K562 (cell line): ENCODE results near the gene ORC3. TPM values are rescaled to one million over a fixed set of nuclear protein-coding genes. Genes with fewer than 3 reads are reported as not detected.

Source experiments
- HCFC1 ChIP-seq: IDR thresholded peaks from 2 replicates; pipeline ENCODE4 v1.6.1; 2012; ENCODE audit warnings: low read depth, low read length, improper control_type of control experiment
- HMG20B ChIP-seq: fragments of 250-450 bp; sonication (Bioruptor Pico); IDR thresholded peaks from 2 replicates; pipeline ENCODE4 v1.5.0; 2021; ENCODE audit warnings: mild to moderate bottlenecking
- MED1 ChIP-seq: sonication (generic); formaldehyde crosslinking; IDR thresholded peaks from 2 replicates; pipeline ENCODE4 v1.8.1; 2023; ENCODE audit warnings: missing genetic modification reagents, borderline replicate concordance
- SP1 ChIP-seq: sonication (generic); formaldehyde crosslinking; IDR thresholded peaks from 2 replicates; pipeline ENCODE4 v1.8.1; 2022; ENCODE audit warnings: mild to moderate bottlenecking, missing genetic modification reagents
- TEAD4 ChIP-seq, 2 experiments: sonication (generic) in 1 of 2; formaldehyde crosslinking in 1 of 2; IDR thresholded peaks; 2 replicates each; pipeline versions ENCODE4 v1.6.1 to v1.8.0; 2012 to 2022; ENCODE audit warnings: borderline replicate concordance in 1 of 2, inconsistent platforms in 1 of 2, low read length in 1 of 2, mild to moderate bottlenecking in 1 of 2, missing genetic modification reagents in 1 of 2
- TRIM24 ChIP-seq, 2 experiments: fragments of 450-650 bp; IDR thresholded peaks; 2 replicates each; pipeline ENCODE4 v1.6.1; 2016
- VEZF1 ChIP-seq: fragments of 200-800 bp; sonication (Bioruptor generic); IDR thresholded peaks from 2 replicates; pipeline ENCODE4 v1.6.1; 2017; ENCODE audit warnings: missing genetic modification characterization, missing compliant biosample characterization
- ZNF347 ChIP-seq: fragments of 450-650 bp; formaldehyde crosslinking; IDR thresholded peaks from 2 replicates; pipeline ENCODE4 v1.4.0; 2020; ENCODE audit warnings: low read depth, mild to moderate bottlenecking, moderate library complexity
- ZNF395 ChIP-seq: fragments of 200-800 bp; sonication (Bioruptor generic); IDR thresholded peaks from 2 replicates; pipeline ENCODE4 v1.6.1; 2017; ENCODE audit warnings: missing genetic modification characterization, missing compliant biosample characterization
- polyA plus RNA-seq, 8 experiments: library from polyadenylated mRNA; depleted of rRNA in 4 of 8; stranded (reverse) in 5 of 8; unstranded in 3 of 8; fragments of >200 nt; fragmentation: Nextera tagmentation in 2 of 8; fragmentation: Illumina TruSeq in 1 of 8; extraction: Ambion mirVana in 2 of 8; extraction: Trizol in 1 of 8; gene quantifications; 2 replicates each; pipeline versions ENCODE4 v1.2.1 to v1.2.3, GENCODE V29; 2011 to 2014; ENCODE audit warnings: inconsistent platforms in 1 of 8, missing spikeins in 1 of 8
- total RNA-seq, 7 experiments: library from RNA; depleted of rRNA in 6 of 7; stranded (reverse); fragments of >200 nt in 6 of 7; fragmentation: Illumina TruSeq in 2 of 7; extraction: Trizol in 2 of 7; gene quantifications; 2 replicates each; pipeline versions ENCODE4 v1.2.1 to v1.2.3, GENCODE V29; 2011 to 2021; ENCODE audit warnings: low replicate concordance in 1 of 7
- TF ChIP-seq, protein P1 (sequence below), 2 experiments: fragments of 450-650 bp; formaldehyde crosslinking in 1 of 2; IDR thresholded peaks; 2 replicates each; pipeline versions ENCODE4 v1.4.0 to v1.6.1; 2014 to 2020; ENCODE audit warnings: mild to moderate bottlenecking in 2 of 2, borderline replicate concordance in 1 of 2, low read depth in 1 of 2
- TF ChIP-seq, protein P2 (sequence below): fragments of 250-450 bp; sonication (Bioruptor Pico); IDR thresholded peaks from 2 replicates; pipeline ENCODE4 v1.5.0; 2021; ENCODE audit warnings: mild to moderate bottlenecking, borderline replicate concordance

The ORC3 gene
- total and polyA plus RNA-seq, 9 of the 15 experiments (the other 6 are each of a cell fraction or from before 2014, with no cell fraction given): 28.8 to 159 (median 74.8) TPM

DNA sequence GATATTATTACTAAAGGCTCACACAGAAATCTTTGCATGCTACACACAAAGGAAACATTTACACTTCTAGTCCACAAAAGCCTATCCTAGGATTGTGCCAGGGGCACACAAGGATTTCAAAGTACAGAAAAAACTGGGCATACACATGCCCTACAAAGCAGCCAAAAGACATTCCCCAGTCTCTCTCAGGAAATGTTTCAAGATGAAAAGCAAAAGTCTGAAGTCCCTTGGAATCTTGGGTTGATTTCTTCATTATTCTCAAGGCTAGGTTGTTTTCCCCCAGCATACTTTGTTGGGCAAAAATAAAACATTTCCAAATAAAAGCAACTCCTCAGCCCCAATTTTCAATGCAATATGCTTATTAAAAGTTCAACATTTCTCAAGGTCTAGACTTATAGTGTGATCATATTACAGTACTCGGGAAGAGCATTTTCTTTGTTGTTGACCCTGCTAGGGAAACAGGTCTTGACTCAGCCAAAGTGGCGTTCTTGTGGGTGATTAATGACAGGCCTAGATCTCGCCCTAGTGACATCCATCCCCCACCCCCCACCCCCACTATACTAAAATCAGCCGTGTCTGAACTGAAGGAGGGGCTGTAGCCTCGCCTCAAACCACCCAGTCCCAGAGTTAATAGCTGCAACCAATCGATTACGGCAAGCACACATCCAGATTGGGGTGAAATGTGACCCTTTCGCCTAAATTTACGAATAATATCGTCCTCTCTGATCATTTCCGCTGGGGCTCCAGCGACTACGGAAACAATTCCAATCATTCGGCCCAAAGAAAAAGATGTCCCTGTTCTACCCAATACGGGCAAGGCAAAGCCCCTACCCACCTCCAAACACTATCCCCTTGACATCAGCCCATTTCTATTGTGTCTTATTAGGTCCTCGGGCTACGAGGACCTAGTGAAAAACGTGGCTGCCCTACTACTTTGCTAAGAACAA, 110.7 kb downstream of the ORC3 start (continued):
- TF ChIP-seq VEZF1 (peak; percentile 83), MED1 (CRISPR knock-in tag) (no peak), SP1 (CRISPR knock-in tag) (peak; percentile 58), HCFC1 (no peak), HMG20B (CRISPR knock-in tag) (no peak), TEAD4 (IDR thresholded peaks at IDR 0.05; ENCODE audit: low read length) (peak; percentile 26), TEAD4 (CRISPR knock-in tag; IDR thresholded peaks at IDR 0.05; ENCODE audit: borderline replicate concordance) (no peak), TRIM24 (IDR thresholded peaks at IDR 0.05) (no peak), ZNF395 (CRISPR knock-in tag) (0 out of 2 replicates have a peak, but pooled peaks have one; percentile 41), ZNF347 (CRISPR knock-in tag) (no peak)
- TF ChIP-seq, protein P1, sequence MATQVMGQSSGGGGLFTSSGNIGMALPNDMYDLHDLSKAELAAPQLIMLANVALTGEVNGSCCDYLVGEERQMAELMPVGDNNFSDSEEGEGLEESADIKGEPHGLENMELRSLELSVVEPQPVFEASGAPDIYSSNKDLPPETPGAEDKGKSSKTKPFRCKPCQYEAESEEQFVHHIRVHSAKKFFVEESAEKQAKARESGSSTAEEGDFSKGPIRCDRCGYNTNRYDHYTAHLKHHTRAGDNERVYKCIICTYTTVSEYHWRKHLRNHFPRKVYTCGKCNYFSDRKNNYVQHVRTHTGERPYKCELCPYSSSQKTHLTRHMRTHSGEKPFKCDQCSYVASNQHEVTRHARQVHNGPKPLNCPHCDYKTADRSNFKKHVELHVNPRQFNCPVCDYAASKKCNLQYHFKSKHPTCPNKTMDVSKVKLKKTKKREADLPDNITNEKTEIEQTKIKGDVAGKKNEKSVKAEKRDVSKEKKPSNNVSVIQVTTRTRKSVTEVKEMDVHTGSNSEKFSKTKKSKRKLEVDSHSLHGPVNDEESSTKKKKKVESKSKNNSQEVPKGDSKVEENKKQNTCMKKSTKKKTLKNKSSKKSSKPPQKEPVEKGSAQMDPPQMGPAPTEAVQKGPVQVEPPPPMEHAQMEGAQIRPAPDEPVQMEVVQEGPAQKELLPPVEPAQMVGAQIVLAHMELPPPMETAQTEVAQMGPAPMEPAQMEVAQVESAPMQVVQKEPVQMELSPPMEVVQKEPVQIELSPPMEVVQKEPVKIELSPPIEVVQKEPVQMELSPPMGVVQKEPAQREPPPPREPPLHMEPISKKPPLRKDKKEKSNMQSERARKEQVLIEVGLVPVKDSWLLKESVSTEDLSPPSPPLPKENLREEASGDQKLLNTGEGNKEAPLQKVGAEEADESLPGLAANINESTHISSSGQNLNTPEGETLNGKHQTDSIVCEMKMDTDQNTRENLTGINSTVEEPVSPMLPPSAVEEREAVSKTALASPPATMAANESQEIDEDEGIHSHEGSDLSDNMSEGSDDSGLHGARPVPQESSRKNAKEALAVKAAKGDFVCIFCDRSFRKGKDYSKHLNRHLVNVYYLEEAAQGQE (IDR thresholded peaks at IDR 0.05; ENCODE audit: borderline replicate concordance): 0 out of 2 replicates have a peak, but pooled peaks have one; percentile 23
- TF ChIP-seq, protein P1 (CRISPR knock-in tag; IDR thresholded peaks at IDR 0.05; ENCODE audit: low read depth): no peak
- TF ChIP-seq, protein P2, sequence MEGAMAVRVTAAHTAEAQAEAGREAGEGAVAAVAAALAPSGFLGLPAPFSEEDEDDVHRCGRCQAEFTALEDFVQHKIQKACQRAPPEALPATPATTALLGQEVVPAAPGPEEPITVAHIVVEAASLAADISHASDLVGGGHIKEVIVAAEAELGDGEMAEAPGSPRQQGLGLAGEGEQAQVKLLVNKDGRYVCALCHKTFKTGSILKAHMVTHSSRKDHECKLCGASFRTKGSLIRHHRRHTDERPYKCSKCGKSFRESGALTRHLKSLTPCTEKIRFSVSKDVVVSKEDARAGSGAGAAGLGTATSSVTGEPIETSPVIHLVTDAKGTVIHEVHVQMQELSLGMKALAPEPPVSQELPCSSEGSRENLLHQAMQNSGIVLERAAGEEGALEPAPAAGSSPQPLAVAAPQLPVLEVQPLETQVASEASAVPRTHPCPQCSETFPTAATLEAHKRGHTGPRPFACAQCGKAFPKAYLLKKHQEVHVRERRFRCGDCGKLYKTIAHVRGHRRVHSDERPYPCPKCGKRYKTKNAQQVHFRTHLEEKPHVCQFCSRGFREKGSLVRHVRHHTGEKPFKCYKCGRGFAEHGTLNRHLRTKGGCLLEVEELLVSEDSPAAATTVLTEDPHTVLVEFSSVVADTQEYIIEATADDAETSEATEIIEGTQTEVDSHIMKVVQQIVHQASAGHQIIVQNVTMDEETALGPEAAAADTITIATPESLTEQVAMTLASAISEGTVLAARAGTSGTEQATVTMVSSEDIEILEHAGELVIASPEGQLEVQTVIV (CRISPR knock-in tag): no peak
